Gastrocnemius medialis (tissue), 4 donors: ENCODE measurements around the gene TMEM30A.

Source experiments
- CTCF ChIP-seq, 5 experiments: fragments of 450-650 bp in 3 of 5; fragments of 200-600 bp in 2 of 5; sonication (generic) in 2 of 5; IDR thresholded peaks in 4 of 5; conservative IDR thresholded peaks in 1 of 5; 1 replicate in 4 of 5; 2 replicates in 1 of 5; pipeline ENCODE4 v1.5.1; 2016 to 2019; ENCODE audit warnings: antibody characterized with exemption in 5 of 5, mild to moderate bottlenecking in 3 of 5, moderate library complexity in 3 of 5
- POLR2A ChIP-seq, 2 donors: fragments of 450-650 bp; IDR thresholded peaks; one replicate each; pipeline ENCODE4 v1.6.1; 2017; ENCODE audit warnings: antibody characterized with exemption in 2 of 2, mild to moderate bottlenecking in 2 of 2, moderate library complexity in 2 of 2

GRCh38 chr6:75280131-75280855, 4.3 kb downstream of the TMEM30A start:
- TF ChIP-seq POLR2A (IDR thresholded peaks at IDR 0.05) (no peak), CTCF (IDR thresholded peaks at IDR 0.05 in 4 of 5, conservative IDR thresholded peaks at IDR 0.05 in 1 of 5) (no peak)
